NCI-H524 (cell line): Measurements from ENCODE around the gene CR1L.
"Not testable (repeated sequence)": the region's sequence is repeated elsewhere in the genome, so short reads cannot be mapped to it uniquely, and the experiment has no call there.

Source experiments
- DNase-seq, 2 experiments: peaks; one replicate each; lab custom pipeline; 2025; lab: John Stamatoyannopoulos, UW

The CR1L gene

DNA sequence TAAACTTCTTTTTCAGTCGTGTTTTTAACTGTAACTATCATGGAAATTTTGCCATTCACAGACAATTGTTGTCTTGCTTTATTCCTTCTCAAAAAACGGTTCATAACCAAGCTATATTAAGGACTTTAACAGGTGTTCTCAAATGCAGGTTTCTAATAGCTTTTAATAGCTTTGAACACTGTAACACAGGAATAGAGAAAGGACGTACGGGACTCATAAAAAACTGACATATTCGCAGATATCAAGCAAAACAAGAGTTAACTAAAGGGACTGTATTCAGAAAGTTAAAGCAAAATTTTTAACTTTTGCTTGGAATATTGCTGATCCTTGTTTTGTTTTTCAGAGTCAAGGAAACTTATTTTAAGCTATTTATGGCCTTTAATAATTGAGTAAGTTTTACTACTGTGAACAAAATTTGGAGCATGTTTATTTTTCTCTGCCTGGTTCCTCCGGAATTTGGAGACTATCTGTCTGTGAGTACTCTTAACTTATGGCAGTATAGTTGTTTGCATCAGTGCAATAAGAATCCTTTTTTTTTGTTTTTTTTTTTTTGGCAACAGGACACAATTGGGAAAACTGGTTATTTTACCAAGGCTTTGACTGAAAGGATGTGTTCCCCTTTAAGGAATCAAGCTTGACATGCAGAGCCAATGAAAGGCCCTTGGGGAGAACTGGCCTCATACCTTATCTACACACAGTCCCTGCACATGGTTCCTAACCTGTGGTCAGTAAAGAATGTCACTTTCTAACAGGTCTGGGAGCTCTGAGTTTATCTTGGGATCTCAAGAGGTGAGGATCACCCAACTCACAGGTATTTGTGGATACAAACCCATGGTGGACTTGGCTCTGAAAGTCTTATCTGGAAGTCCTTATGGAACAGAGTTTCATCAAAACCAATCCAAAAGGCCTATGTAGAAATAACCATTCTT, 101.2 kb downstream of the CR1L start:
- DNase-seq: no peak

DNA sequence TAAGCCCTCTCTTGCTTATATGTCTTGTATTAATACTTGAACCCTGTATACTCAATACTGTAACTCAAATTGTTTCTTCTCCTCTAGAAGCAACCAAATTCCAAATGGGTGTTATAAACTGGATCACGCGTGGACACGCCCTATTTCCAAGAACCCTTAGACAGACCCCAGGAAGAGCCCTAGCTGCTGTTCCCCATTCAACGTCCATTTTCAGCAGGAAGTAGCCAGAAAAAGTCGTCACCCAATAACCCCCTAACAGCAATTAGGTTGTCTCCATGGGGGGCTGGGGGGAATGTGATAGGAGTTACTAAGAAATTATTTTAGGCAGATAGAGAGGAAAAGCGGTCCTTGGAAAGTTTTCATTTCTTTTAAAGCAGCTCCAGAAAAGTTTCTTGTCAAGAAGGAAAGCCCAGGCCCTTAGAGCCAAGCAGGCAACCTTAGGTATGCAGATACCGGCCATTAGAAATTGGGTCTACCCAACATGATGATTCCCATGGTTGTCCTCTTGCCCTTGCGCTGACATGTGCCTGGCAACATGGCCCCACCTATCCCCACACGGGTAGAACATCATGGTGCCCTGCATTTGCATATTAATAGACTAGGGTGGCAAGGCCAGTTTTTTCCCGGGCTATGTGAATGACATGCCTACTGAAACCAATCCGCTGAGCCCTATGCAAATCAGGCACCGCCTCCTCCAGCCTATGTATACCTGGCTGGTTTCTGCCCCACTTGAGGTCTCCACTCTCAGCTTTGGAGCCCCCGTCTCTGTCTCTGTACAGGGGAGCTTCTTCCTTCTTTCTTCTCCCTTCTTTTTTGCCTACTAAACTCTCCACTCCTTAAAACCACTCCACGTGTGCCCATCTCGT, 102.9 kb downstream of the CR1L start:
- no peak for DNase-seq

DNA sequence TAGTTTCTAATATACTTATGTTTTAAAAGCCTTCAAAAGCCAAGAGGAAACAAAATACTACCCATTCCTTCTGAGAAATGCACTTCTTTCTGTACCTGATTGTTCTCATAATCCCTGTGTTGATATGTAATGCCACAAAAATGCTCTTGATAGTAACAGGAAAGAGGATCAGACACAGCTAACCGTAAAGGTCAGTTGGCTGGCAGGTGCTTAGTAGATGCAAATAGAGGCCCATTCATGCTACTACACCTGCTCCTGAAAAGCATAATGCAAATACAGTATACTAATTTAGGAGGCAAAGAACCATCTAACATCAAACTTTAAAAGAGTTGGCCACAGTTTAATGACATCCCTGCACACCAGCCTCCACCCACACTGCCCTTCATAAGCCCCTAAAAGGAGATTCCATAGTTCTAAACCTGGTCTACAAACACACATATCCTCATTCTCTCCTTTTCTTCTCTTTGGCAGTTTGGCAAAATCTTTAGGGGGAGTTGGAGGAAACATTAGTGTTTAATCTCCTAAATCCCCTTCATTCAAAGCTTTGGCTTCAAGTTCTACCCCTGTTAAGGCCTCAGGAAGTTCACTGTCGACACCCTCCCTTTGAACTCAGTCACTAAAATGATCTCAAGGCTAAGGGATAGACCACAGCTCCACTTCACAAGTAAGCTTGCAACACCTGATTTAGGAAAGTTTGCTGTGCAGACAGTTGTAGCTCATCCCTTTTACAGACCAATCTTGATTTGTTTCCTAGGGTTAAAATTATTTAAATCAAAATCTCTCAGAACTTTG, 104.0 kb downstream of the CR1L start:
- DNase-seq: no peak

DNA sequence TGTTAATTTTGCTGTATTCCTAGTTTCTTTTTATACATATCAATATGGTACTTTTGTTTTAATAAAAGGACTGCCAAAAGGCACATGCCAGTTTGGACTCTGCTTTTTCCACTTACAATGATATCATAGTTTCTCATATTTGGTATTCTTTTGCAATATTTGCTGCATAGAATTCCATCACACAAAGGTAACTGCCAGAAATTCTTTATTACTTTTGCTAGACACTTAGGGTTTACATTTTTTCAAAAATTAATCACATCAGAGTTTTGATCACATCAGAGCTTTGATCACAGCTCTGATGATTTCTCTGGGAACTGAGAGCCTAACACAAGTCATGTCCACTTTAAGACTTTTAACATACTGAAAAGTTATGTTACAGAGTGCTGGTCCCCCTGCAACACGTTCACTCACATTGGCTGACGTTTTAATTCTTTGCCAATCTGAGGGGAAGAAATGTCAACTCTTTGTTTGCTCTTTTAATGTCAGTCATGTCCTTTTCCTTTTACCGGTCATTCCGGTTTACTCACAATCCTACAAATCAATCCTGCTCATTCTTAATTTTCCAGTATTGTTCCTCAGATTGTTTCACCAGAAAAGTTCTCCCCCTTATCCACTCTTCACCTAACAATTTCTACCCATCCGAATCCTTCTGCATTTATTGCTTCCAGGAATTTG, 105.8 kb downstream of the CR1L start:
- peak in 1 of 2 experiments; percentile 1 for DNase-seq

DNA sequence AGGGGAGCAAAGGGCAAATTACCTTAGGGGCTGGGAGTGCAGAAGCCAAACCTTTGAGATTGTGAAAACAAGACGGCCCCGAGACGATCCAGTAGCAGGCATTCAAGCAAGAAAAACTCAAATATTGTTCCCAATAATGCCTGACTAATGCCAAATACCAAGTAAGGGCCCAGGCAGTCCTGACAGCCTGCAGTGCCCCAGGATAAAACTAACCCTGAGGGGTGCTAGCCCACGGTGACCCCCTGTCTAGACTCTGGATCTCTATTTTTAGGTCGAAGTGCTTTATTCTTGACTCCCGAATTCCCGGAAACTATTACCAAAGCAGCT, 106.5 kb downstream of the CR1L start:
- not testable (repeated sequence) for DNase-seq

DNA sequence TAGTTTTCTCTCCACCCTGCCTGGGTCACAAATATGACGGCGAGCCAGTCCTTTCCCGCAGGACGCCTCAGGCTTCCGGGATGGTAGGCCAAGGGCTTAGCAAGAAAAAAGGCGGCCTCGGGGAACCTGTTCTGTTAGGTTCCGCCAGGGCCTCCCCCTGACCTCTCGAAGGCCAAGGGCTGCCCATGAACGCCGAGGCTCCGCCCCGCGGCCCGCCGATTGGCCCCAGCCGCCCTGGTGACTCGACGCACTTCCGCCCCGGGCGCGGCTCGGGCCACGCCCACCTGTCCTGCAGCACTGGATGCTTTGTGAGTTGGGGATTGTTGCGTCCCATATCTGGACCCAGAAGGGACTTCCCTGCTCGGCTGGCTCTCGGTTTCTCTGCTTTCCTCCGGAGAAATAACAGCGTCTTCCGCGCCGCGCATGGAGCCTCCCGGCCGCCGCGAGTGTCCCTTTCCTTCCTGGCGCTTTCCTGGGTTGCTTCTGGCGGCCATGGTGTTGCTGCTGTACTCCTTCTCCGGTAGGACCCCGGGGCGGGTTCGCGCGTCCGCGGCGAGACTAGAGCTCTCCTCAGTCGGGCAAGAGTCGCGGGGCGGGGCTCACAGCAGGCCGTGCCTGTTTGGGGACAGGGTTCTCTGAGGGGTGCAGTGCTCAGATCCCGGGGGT, 107.0 kb downstream of the CR1L start, which contains the start of gene CD46:
CD46 (plus strand) TSS at position 265 of the 666 bp plus-strand sequence; CDS start at position 424, 159 bp downstream.
- DNase-seq: peak; percentile 90 to 93

DNA sequence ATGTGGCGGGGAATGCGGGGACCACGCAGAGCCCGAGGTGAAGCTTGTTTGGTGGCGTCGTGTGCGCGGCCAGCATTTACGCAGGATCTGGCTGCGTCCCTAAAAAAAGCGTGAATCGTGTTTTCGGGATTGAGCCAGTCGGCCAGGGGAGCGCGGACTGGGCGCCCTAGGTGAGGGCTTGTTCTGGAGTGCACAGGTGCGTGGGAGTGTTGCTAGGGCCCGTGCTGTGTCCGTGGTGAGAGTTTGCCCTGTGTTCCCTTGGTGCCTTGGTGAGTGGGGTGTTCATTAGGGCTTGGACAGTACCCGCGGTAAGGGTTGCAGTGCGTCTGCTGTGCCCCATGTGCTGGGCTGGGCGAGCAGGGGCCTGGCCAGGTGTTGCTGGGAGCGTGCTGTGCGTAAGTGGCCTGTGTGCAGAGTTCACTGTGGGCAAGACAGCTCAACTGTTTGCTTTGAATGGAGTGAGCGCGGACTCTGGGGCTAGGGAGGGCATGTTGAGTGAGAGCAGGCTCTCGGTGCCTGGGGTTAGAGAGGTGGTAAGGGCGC, 107.6 kb downstream of the CR1L start:
- peak; percentile 7 to 56 for DNase-seq

DNA sequence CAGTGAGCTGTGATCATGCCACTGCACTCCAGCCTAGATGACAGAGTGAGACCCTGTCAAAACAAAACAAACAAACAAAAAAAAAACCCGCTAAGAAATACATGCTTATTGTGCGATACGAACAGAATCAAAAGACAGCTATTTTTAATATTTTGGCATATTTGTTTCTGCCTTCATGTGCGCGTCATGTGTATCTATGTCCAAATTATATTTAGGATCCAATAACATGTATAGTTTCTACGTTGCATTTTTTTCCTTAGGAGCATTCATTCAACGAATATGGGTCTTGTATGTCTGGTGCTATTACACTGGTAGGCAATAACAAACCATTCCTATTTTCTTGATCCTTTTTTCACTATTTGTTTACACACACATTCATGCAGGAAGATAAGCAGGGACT, 108.7 kb downstream of the CR1L start:
- no peak for DNase-seq

DNA sequence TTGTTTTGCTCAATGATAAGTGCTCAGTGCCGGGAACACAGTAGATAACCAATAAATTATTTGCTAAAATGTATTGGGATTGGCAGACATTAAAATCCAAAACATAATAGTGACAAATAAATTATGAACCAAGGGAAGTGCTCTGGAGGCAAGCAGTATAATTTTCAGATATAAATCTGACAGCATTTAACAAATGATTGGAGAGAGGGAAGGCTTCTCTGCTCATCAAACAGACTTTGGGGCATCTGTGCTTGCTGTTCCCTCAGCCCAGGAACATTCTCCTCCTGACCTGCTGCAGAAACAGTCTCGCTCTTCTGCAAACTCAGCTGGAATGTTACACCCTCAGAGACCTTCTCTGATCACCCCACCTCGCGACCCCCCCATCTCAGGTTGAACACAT, 109.1 kb downstream of the CR1L start:
- DNase-seq: no peak

DNA sequence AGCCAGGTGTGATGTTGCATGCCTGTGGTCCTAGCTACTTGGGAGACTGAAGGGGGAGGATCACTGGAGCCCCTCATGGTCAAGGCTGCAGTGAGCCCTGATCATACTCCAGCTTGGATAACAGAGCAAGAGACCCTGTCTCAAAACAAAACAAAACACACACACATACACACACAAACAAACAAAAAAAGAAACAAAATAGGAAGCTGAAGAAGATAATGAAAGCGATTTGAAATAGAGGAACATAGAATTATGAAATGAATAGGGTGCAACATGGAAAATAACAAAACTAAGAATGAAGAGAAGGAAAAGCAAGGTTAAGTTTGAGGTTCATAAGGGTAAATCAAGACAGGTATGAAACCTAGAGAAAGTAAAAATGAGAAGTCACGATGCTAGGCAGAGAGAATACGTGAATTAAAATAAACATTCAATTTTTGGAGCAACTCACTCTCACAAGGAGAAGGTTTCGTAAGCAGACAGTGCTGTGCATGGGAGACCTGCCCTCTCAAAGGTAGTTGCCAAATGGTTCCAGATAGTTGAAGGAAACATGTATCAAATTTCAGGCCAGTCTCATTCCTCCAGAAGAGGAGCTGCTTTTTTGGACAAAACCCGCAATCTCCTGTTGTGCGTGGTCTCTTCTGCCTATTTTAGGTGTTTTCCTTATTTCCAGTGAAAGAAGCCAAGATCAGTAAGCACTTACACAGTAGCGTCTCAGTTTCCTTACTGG, 110.2 kb downstream of the CR1L start:
- DNase-seq: no peak

DNA sequence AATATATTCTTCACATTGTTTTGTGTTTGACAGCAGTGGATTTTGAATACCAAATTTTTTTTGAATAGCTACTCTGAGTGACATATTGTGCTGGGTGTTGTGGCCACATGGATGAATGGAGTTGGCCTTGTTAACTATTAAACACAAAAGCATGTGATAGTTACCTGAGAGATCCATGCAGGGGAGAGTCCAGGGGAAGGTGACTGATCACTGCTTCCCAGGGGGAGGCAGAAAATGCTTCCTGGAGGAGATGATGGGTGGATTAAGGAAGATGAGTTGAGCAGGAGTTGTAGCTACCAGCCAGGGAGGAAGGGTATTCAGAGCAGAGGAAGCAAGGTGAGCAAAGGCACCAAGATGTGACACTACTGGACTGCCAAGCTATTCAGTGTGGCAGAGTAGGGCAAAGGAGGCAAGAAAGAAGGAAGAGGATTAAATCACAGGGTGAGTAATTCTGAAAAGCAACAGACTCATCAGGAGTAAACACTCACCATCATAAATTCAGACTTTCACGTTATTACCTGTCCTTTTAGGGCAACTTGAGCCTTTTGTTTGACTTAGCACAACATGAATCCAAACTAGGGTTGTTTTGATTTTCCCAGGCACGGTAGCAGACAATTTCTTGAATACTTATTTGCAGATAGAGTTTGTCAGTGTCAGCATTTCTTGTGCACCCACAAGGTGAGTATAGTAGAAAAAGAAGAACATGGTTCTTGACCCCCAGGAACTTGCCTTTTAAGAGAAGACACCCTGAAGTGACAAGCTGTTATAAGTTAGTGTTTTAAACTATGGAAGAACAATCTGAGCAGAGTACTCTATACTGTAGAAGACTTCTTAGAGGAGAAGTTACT, 111.1 kb downstream of the CR1L start:
- no peak for DNase-seq

DNA sequence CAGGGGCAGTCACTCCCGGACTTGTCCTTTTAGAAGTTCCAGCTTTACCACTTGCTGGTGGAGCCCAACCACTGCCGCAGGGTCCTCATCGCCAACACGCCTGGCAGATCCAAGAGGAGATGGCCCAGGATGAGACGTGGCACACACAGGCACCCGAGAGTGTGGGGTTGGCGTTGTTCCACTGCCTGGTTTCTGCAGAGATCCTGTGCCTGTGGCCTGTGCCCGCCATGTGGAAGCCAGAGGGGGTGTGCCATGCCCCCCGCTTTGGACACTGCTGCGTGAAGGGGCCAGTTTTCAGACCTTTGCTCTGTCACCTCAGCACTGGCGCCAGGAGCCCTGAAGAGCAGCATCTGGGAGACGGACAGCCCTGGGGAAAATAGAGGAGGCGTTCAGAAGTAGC, 117.7 kb downstream of the CR1L start:
- no peak for DNase-seq

DNA sequence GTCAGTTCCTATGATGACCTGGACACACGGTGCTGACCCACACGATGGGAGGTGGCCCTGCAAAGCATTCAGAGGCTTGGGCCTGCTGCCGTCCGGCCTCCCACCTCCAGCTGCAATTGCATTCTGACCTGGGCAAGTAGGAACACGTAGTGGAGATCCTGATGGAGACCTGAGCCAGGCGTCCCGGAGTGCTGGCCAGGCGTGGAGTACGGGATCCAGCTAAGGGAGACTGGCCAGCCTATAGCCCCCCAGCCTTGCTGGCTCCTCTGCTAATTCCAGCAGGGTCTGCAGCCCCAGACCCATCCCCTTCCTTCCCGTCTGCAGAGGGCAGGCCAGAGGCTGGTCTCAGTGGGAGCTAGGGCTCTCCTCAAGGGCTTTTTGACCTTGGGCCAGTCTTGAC, 118.2 kb downstream of the CR1L start:
- no peak for DNase-seq

DNA sequence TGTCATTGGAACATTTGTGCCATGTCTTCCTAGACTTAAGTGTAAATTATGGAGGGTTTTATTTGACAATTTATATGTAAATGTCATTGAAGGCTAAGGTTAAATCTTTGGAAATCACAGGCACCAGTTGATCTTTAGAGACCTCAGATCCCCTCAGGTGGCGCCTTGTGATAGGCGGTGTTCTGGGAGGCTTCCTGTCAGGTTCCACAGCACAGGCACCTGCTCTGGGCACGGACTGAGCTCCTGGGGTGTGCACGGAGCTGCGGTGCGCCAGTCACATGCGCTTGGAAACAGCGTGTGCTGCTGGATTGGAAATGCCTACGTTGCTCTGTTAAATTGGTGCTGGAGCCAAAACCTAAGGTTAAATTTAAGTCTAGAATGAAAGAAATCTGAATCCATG, 119.0 kb downstream of the CR1L start:
- DNase-seq: no peak

DNA sequence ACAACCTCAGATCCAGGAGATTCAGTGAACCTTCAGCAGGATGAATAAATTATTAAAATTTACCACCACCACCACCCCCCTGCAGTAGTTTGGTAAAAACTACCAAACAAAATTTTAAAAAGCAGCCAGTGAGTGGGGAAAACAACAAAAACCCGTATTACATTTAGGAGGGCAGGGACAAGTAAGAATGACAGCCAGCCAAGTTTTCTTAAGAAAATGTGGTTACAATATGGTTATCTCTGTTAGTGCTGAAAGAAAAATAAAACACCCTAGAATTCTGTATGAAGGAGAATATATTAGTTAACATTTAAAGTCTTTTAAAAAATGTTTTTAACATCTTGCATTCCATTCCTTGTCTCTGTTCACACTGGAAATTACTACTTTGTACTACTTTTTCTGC, 121.6 kb downstream of the CR1L start:
- DNase-seq: no peak

DNA sequence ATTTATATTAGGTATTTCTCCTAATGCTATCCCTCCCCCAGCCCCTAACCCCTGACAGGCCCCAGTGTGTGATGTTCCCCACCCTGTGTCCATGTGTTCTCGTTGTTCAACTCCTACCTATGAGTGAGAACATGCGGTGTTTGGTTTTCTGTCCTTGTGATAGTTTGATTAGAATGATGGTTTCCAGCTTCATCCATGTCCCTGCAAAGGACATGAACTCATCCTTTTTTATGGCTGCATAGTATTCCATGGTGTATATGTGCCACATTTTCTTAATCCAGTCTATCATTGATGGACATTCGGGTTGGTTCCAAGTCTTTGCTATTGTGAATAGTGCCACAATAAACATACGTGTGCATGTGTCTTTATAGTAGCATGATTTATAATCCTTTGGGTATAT, 125.6 kb downstream of the CR1L start:
- DNase-seq: not testable (repeated sequence)
